ENCODE data around the gene NT5M. TPM values are rescaled to one million over a fixed set of nuclear protein-coding genes. Genes with fewer than 3 reads are reported as not detected.

Gene NT5M
- total RNA-seq, 1 experiment from 2014 or later, result 10.8 TPM

DNA sequence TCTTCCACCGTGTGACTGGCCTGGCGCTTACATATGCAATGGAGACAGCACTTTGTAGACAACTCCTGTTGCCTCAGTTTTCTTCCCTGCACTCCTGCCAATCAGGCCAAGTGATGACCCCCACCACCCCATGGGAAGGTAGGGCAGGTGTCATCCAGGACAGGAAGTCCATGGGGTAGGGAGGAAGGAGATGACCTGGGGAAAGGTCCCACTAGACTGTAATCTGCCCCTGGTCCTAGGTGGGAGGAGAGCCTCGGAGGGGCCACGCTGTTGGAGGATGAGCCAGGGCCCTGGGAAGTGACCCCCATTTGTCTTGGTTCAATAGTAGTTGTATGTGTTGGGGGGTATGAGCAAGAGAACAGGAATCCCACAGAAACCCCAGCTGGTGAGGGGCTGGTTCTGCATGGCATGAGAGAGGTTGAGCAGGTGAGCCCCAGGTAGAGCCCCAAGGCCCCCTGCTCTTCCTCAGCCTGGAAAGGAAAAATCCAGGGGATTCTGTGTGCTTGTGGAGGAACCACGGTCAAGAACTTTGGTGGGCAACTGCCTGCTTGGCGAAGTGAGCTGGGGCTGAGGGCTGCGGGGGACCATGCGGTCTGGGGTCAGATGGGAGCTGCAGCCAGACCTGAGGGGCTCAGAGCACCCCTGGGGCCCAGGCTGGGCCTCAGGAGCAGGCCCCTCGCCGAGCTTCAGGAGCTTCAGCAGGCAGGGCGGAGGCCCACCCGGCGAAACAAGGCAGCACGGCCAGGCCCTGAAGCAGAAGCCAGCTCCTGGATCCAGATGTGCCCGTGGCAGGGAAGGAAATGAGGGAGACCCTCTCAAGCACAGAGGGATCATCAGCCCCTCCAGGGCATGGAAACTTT is 50.7 kb downstream of the NT5M start:
- POLR2A ChIA-PET, result no interaction called here
- Mint-ChIP-seq H3K9me3 (peaks cover 5% of the 10 kb centered on the region), H3K4me1 (peaks cover 7% of the 10 kb centered on the region), H3K27me3 (ENCODE audit: low read depth) (peaks cover 4% of the 10 kb centered on the region; the same call in 1 of the 2 replicates), H3K4me3 (no peak overlapping the region), H3K27ac (no peak overlapping the region), H3K36me3 (no peaks in the 10 kb centered on the region)
- CTCF ChIA-PET, result interaction anchor here (1.4 to 5.9 kb wide), 9 partner anchors 10 to 288 kb away, joined by 4 to 71 read pairs (median 7); partner anchors contain the start of gene RASD1
- TF ChIP-seq MLX (CRISPR knock-in tag; IDR thresholded peaks at IDR 0.05) (no peak), ZNF671 (CRISPR knock-in tag; IDR thresholded peaks at IDR 0.05) (no peak), SP1 (CRISPR knock-in tag; conservative IDR thresholded peaks at IDR 0.05) (no peak), CREB1 (CRISPR knock-in tag; IDR thresholded peaks at IDR 0.05) (no peak), MXD4 (CRISPR knock-in tag; IDR thresholded peaks at IDR 0.05; ENCODE audit: borderline replicate concordance) (no peak), NFATC4 (CRISPR knock-in tag; IDR thresholded peaks at IDR 0.05) (no peak), SMAD4 (CRISPR knock-in tag; IDR thresholded peaks at IDR 0.05) (no peak), MAX (CRISPR knock-in tag; IDR thresholded peaks at IDR 0.05) (no peak)
- TF ChIP-seq, protein P1, sequence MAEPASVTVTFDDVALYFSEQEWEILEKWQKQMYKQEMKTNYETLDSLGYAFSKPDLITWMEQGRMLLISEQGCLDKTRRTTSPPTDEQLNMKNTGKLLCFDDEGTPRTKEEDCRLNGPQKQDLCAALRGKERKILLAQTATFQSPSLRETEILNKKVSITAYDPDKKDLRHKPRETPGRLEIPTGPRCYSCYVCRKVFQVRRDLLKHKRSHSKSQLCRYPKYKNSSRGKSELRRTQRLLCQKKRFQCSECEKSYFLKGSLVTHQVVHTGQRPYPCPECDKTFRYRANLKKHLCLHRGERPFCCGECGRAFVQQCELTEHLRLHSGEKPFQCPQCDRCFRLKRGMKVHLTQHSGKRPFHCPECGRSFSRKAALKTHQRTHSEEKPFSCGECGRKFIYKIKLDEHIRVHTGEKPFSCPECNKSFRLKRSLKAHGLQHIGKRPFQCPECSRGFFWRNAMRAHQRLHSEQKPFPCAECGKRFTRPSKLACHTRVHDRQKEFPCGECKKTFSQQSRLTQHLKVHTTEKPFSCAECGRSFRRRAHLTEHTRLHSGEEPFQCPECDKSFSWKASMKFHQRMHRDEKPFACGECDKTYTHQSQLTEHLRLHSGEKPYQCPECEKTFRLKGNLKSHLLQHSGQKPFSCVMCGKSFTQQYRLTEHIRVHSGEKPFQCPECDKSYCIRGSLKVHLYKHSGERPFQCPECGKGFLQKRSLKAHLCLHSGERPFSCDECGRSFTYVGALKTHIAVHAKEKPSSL (CRISPR knock-in tag; conservative IDR thresholded peaks at IDR 0.05), result no peak
- TF ChIP-seq, protein P2, sequence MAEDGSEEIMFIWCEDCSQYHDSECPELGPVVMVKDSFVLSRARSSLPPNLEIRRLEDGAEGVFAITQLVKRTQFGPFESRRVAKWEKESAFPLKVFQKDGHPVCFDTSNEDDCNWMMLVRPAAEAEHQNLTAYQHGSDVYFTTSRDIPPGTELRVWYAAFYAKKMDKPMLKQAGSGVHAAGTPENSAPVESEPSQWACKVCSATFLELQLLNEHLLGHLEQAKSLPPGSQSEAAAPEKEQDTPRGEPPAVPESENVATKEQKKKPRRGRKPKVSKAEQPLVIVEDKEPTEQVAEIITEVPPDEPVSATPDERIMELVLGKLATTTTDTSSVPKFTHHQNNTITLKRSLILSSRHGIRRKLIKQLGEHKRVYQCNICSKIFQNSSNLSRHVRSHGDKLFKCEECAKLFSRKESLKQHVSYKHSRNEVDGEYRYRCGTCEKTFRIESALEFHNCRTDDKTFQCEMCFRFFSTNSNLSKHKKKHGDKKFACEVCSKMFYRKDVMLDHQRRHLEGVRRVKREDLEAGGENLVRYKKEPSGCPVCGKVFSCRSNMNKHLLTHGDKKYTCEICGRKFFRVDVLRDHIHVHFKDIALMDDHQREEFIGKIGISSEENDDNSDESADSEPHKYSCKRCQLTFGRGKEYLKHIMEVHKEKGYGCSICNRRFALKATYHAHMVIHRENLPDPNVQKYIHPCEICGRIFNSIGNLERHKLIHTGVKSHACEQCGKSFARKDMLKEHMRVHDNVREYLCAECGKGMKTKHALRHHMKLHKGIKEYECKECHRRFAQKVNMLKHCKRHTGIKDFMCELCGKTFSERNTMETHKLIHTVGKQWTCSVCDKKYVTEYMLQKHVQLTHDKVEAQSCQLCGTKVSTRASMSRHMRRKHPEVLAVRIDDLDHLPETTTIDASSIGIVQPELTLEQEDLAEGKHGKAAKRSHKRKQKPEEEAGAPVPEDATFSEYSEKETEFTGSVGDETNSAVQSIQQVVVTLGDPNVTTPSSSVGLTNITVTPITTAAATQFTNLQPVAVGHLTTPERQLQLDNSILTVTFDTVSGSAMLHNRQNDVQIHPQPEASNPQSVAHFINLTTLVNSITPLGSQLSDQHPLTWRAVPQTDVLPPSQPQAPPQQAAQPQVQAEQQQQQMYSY (CRISPR knock-in tag; IDR thresholded peaks at IDR 0.05), result no peak
- no peak for DNase-seq (ENCODE audit: low spot score)
- ATAC-seq, result no peak

GRCh38 chr17:17354560-17355349 is 51.6 kb downstream of the NT5M start:
- Mint-ChIP-seq H3K9me3 (peaks cover 12% of the 10 kb centered on the region), H3K27ac (no peak overlapping the region), H3K4me3 (no peak overlapping the region), H3K4me1 (peaks cover 7% of the 10 kb centered on the region), H3K27me3 (ENCODE audit: low read depth) (peaks cover 4% of the 10 kb centered on the region), H3K36me3 (no peaks in the 10 kb centered on the region)
- POLR2A ChIA-PET, result interaction anchor here (1.2 kb wide), 1 partner anchor 142 kb away, joined by 5 read pairs; the partner anchor contains the start of gene RASD1
- DNase-seq (ENCODE audit: low spot score) (peak; percentile 87), ATAC-seq (peak; percentile 62)
- TF ChIP-seq CTCF (IDR thresholded peaks at IDR 0.05), result peak; percentile 87
- TF ChIP-seq AR (CRISPR knock-in tag; IDR thresholded peaks at IDR 0.05), result no peak
- CTCF ChIA-PET, result interaction anchor here (0.6 to 5.9 kb wide), 29 partner anchors 8 to 534 kb away, joined by 3 to 71 read pairs (median 4); partner anchors contain the start of gene RASD1
